HFF-Myc (cell line): Measurements from ENCODE around the gene SHROOM1.

Experiments used
- DNase-seq: peaks from one replicate; pipeline ENCODE4 v3.0.0-alpha.2; 2011; ENCODE audit warnings: low read depth; ENCODE audit errors: extremely low read depth
- H3K4me3 ChIP-seq: replicated peaks from 2 replicates; pipeline ENCODE4 v1.5.1; 2011; ENCODE audit warnings: low read depth, mild to moderate bottlenecking, control low read depth, low read length
- CTCF ChIP-seq: IDR thresholded peaks from 2 replicates; pipeline ENCODE4 v1.5.1; 2012; ENCODE audit warnings: mild to moderate bottlenecking, low read depth, low read length, control low read depth; ENCODE audit errors: missing control alignments

The SHROOM1 gene

GRCh38 chr5:132825033-132825833, 5.2 kb downstream of the SHROOM1 start:
- no peak overlapping the region for H3K4me3 ChIP-seq
- TF ChIP-seq CTCF: no peak
- DNase-seq: no peak

GRCh38 chr5:132824426-132824825, 6.0 kb downstream of the SHROOM1 start:
- no peak for DNase-seq
- no peak for TF ChIP-seq CTCF

GRCh38 chr5:132823481-132824050, 6.9 kb downstream of the SHROOM1 start:
- DNase-seq: no peak
- H3K4me3 ChIP-seq: no peak overlapping the region
- no peak for TF ChIP-seq CTCF

More at GRCh38 chr5:132824426-132824825, 6.0 kb downstream of the SHROOM1 start:
- H3K4me3 ChIP-seq: no peak overlapping the region

GRCh38 chr5:132822650-132823480, 7.6 kb downstream of the SHROOM1 start:
- TF ChIP-seq CTCF: no peak
- DNase-seq: no peak
- no peak overlapping the region for H3K4me3 ChIP-seq

- TF ChIP-seq CTCF: no peak
- DNase-seq: no peak
- no peak overlapping the region for H3K4me3 ChIP-seq
Observed at GRCh38 chr5:132821791-132822190, 8.7 kb downstream of the SHROOM1 start.

- no peak for DNase-seq
- no peak overlapping the region for H3K4me3 ChIP-seq
- TF ChIP-seq CTCF: no peak
Observed at GRCh38 chr5:132821350-132821749, 9.1 kb downstream of the SHROOM1 start.
